ENCODE results near the gene HOXB6.

The HOXB6 gene

DNA sequence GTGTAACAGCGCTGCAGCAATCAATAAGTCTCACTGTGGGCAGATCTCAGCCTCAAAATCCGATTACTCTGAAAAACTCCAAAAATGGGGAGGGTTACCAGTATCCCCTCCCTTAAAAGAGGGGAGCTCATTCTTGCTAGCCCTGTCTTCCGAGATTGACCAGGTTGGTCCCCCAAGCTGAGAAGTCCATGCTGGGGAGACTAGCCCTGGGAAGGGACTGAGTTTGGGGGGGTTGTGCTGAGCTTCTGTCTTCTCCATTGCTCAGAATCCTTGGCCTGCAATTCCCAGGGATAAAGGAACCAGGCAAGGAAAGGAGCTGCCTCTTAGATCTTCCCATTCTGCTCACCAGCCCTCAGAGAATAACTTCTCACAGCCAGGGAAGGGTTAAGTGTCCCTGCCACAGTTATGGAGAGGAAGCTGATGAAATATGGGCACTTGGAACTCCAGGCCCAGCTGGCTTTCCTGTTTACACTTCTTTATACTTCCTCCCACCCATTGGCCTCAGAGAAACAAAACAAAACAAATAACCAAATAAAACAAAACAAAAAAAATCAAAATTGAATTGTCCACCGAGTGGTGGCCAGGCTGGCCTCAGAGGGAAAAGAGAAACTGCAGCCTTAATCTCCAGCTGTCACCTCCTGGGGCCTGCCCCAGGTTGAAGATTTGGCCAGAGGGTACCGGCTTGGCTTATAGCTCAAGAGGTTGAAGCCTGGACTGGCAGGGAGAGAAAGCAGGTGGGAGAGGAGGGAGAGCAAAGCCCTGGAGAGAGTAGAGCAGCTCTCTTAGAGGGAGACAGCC lies 17.3 kb downstream of the HOXB6 start (continued):
- peak; percentile 74 for TF ChIP-seq ZNF335 (tag by site-specific recombination; conservative IDR thresholded peaks at IDR 0.05)
- TF ChIP-seq, protein P1, sequence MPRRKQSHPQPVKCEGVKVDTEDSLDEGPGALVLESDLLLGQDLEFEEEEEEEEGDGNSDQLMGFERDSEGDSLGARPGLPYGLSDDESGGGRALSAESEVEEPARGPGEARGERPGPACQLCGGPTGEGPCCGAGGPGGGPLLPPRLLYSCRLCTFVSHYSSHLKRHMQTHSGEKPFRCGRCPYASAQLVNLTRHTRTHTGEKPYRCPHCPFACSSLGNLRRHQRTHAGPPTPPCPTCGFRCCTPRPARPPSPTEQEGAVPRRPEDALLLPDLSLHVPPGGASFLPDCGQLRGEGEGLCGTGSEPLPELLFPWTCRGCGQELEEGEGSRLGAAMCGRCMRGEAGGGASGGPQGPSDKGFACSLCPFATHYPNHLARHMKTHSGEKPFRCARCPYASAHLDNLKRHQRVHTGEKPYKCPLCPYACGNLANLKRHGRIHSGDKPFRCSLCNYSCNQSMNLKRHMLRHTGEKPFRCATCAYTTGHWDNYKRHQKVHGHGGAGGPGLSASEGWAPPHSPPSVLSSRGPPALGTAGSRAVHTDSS (tag by site-specific recombination; IDR thresholded peaks at IDR 0.05): peak; percentile 67
- no peak for TF ChIP-seq MEIS1 (CRISPR knock-in tag; IDR thresholded peaks at IDR 0.05; ENCODE audit: borderline replicate concordance)
- no peak for TF ChIP-seq ZNF785 (tag by site-specific recombination; IDR thresholded peaks at IDR 0.05)

DNA sequence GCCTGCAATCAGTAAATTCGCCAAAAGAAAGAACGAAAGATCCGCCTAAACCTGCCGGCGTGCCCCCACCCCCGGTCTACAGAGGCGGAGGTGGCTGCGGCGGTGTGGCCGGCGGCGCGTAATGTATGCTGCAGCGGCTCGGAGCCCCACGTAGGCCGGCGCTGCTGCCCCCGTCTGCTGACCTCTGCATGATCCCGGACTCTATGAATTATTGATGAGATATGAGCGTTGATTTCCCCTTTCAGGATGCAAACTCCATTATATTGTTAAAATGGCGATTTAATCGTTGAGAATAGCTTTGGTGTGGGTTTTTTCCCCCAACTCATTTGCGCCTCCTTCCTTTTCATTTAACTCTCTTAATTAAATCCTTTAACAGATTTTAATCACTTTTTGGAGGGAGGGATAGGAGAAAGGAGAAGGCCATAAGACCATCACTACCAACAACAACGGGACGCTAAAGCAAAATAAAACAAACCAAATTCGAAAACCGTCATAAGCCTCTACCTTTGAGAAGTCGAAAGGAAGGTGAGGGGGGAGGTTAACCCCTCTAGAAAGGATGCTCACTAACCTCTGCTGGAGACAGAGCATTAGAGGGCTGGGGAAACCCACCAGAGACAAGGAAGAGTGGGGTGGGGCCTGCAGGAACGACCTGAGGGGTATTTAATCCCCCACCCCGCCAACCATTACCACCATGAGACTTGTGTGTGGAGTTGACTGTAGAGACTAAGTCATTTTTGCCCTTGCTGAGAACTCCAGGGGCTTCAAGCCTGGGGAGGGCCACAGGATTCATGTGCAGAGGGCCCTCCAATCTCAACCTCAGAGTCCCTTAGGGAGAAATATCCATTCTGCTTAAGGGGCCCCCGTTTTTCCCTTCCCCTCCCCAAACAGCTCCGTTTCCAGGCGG lies 18.2 kb downstream of the HOXB6 start:
- peaks cover 50% of the 10 kb centered on the region for H3K4me1 ChIP-seq (ENCODE audit: control insufficient read depth, insufficient read depth, low read length)
- peak overlapping the region; percentile 92 for H3K27ac ChIP-seq (ENCODE audit: extremely low read depth, low read depth, low read length)
- POLR2A ChIA-PET: interaction anchor here (0.5 to 2.4 kb wide), 6 partner anchors 10 to 411 kb away, joined by 3 to 9 read pairs (median 6); partner anchors contain the start of gene IGF2BP1
- no peaks in the 10 kb centered on the region for H3K9me3 ChIP-seq (ENCODE audit: control insufficient read depth, insufficient read depth, low read depth, low read length)
- H3K36me3 ChIP-seq (ENCODE audit: control insufficient read depth in 2 of 2, insufficient read depth in 1 of 2, low read length in 2 of 2): peaks cover 0 to 29% of the 10 kb centered on the region in 2 experiments; a peak in 2 of 3 replicates
- CTCF ChIA-PET: interaction anchor here (0.6 to 3.2 kb wide), 16 partner anchors 17 to 557 kb away, joined by 3 to 18 read pairs (median 4); no protein-coding TSS in a partner anchor
- H3K4me3 ChIP-seq (ENCODE audit: low read depth, low read length): peak overlapping the region; percentile 38
- TF ChIP-seq, protein P2, sequence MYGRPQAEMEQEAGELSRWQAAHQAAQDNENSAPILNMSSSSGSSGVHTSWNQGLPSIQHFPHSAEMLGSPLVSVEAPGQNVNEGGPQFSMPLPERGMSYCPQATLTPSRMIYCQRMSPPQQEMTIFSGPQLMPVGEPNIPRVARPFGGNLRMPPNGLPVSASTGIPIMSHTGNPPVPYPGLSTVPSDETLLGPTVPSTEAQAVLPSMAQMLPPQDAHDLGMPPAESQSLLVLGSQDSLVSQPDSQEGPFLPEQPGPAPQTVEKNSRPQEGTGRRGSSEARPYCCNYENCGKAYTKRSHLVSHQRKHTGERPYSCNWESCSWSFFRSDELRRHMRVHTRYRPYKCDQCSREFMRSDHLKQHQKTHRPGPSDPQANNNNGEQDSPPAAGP (tag by site-specific recombination; IDR thresholded peaks at IDR 0.05): no peak
- TF ChIP-seq ZNF510 (tag by site-specific recombination; IDR thresholded peaks at IDR 0.05; ENCODE audit: insufficient replicate concordance) (no peak), BCL11B (tag by site-specific recombination; IDR thresholded peaks at IDR 0.05; ENCODE audit: low read depth) (0 out of 2 replicates have a peak, but pooled peaks have one; percentile 16), GLI2 (tag by site-specific recombination; IDR thresholded peaks at IDR 0.05; ENCODE audit: borderline replicate concordance, low read depth) (no peak), EGR2 (tag by site-specific recombination; IDR thresholded peaks at IDR 0.05; ENCODE audit: low read depth) (peak; percentile 93), ZNF514 (tag by site-specific recombination; IDR thresholded peaks at IDR 0.05) (no peak), GLIS1 (tag by site-specific recombination; IDR thresholded peaks at IDR 0.05) (peak; percentile 50), ZNF701 (tag by site-specific recombination; IDR thresholded peaks at IDR 0.05) (no peak), ZNF830 (tag by site-specific recombination; IDR thresholded peaks at IDR 0.05; ENCODE audit: low read depth) (no peak), ZNF214 (tag by site-specific recombination; IDR thresholded peaks at IDR 0.05; ENCODE audit: borderline replicate concordance) (no peak), ZNF350 (tag by site-specific recombination; IDR thresholded peaks at IDR 0.05) (no peak), ZNF610 (tag by site-specific recombination; IDR thresholded peaks at IDR 0.05; ENCODE audit: borderline replicate concordance) (no peak), SP3 (tag by site-specific recombination; IDR thresholded peaks at IDR 0.05) (0 out of 2 replicates have a peak, but pooled peaks have one; percentile 3), ZNF626 (tag by site-specific recombination; IDR thresholded peaks at IDR 0.05) (no peak), ZNF292 (tag by site-specific recombination; IDR thresholded peaks at IDR 0.05; ENCODE audit: borderline replicate concordance, low read depth) (no peak), SALL2 (tag by site-specific recombination; IDR thresholded peaks at IDR 0.05; ENCODE audit: borderline replicate concordance) (no peak), ZNF654 (tag by site-specific recombination; IDR thresholded peaks at IDR 0.05; ENCODE audit: low read depth) (no peak), ZNF777 (tag by site-specific recombination; IDR thresholded peaks at IDR 0.05; ENCODE audit: borderline replicate concordance) (no peak)
- TF ChIP-seq, protein P1 (tag by site-specific recombination; IDR thresholded peaks at IDR 0.05): no peak
- TF ChIP-seq, protein P3, sequence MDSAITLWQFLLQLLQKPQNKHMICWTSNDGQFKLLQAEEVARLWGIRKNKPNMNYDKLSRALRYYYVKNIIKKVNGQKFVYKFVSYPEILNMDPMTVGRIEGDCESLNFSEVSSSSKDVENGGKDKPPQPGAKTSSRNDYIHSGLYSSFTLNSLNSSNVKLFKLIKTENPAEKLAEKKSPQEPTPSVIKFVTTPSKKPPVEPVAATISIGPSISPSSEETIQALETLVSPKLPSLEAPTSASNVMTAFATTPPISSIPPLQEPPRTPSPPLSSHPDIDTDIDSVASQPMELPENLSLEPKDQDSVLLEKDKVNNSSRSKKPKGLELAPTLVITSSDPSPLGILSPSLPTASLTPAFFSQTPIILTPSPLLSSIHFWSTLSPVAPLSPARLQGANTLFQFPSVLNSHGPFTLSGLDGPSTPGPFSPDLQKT (IDR thresholded peaks at IDR 0.05; ENCODE audit: borderline replicate concordance, low read depth, low read length): no peak
- TF ChIP-seq, protein P4, sequence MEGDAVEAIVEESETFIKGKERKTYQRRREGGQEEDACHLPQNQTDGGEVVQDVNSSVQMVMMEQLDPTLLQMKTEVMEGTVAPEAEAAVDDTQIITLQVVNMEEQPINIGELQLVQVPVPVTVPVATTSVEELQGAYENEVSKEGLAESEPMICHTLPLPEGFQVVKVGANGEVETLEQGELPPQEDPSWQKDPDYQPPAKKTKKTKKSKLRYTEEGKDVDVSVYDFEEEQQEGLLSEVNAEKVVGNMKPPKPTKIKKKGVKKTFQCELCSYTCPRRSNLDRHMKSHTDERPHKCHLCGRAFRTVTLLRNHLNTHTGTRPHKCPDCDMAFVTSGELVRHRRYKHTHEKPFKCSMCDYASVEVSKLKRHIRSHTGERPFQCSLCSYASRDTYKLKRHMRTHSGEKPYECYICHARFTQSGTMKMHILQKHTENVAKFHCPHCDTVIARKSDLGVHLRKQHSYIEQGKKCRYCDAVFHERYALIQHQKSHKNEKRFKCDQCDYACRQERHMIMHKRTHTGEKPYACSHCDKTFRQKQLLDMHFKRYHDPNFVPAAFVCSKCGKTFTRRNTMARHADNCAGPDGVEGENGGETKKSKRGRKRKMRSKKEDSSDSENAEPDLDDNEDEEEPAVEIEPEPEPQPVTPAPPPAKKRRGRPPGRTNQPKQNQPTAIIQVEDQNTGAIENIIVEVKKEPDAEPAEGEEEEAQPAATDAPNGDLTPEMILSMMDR (tag by site-specific recombination; IDR thresholded peaks at IDR 0.05): no peak
